Measurements from ENCODE around the gene CAMK2D.

DNA sequence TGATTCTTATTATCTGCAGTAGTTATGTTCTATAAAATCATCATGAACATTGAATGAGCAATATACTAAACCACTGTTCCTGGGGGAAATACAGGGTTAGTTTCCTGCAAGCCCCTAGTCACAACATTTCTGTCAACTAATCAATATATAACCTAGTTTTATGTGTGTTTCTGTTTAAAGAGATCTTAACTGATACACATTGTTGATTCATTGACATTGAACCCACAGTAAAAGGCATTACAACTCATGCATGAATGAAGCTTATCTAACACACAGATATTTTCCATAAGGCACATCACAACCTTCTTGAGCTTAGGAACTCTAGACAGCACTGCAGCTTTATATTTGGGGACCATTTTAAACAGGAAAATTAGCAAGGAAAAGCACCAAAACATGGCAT is 134.2 kb downstream of the CAMK2D start:
- TF ChIP-seq, protein P1, sequence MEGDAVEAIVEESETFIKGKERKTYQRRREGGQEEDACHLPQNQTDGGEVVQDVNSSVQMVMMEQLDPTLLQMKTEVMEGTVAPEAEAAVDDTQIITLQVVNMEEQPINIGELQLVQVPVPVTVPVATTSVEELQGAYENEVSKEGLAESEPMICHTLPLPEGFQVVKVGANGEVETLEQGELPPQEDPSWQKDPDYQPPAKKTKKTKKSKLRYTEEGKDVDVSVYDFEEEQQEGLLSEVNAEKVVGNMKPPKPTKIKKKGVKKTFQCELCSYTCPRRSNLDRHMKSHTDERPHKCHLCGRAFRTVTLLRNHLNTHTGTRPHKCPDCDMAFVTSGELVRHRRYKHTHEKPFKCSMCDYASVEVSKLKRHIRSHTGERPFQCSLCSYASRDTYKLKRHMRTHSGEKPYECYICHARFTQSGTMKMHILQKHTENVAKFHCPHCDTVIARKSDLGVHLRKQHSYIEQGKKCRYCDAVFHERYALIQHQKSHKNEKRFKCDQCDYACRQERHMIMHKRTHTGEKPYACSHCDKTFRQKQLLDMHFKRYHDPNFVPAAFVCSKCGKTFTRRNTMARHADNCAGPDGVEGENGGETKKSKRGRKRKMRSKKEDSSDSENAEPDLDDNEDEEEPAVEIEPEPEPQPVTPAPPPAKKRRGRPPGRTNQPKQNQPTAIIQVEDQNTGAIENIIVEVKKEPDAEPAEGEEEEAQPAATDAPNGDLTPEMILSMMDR (conservative IDR thresholded peaks at IDR 0.05): no peak
- no peak for TF ChIP-seq ZFX (IDR thresholded peaks at IDR 0.05)

Data from C4-2B (cell line).